Heart left ventricle (tissue), 13 donors: ENCODE measurements around the gene DRD5.

ENCODE experiments used
- CTCF ChIP-seq, 12 donors: fragments of 200-600 bp; sonication (generic) in 4 of 12; IDR thresholded peaks; one replicate each; pipeline versions ENCODE4 v1.5.0 to v1.8.0; 2018 to 2022; ENCODE audit warnings: antibody characterized with exemption in 12 of 12, mild to moderate bottlenecking in 5 of 12
- POLR2A ChIP-seq, 2 donors: fragments of 450-650 bp; IDR thresholded peaks; one replicate each; pipeline ENCODE4 v1.6.1; 2017; ENCODE audit warnings: antibody characterized with exemption in 2 of 2, mild to moderate bottlenecking in 2 of 2, moderate library complexity in 2 of 2
- donor health status: ischemic (EF 13 %, LVEDD 7.1; RV severe dilation, severe dysfunction).
- donor health status: DM: no; HTN: yes; CAD: no.
- donor health status: DM: no; HTN: no; CAD: no.
- donor health status: ischemic (EF 25% LVEDD 6.9; RV normal size, moderate dysfunction).
- donor health status: ischemic (EF 25% LVEDD 5.7; RV mildly dilated, moderate dysfunction).
- donor health status: ischemic (EF 35%, LVEDD 5.7; RV mildly dilated, moderate dysfunction).
- donor health status: nonischemic (EF 11% LVEDD 7.7; RV severe dilation, severe dysfunction).
- donor health status: DM: yes; HTN: yes; CAD: no.
- donor health status: PGD.
- donor health status: ischemic (EF 29% LVEDD 5.4; RV normal size, mild dysfunction).
- donor health status: nonischemic (EF 23%, LVEDD 6.1; RV moderate dilation, normal function).

- no peak for TF ChIP-seq CTCF (IDR thresholded peaks at IDR 0.05)
- no peak for TF ChIP-seq POLR2A (IDR thresholded peaks at IDR 0.05)
Observed at GRCh38 chr4:9800848-9801247, 19.4 kb downstream of the DRD5 start.
